Measurements from ENCODE around the gene HIPK2.

HIPK2 gene

GRCh38 chr7:139645572-139646523 lies 131.9 kb downstream of the HIPK2 start:
- no peak overlapping the region for H3K27ac ChIP-seq
- no peak overlapping the region for H3K4me3 ChIP-seq

GRCh38 chr7:139643951-139644585 lies 133.7 kb downstream of the HIPK2 start:
- H3K27ac ChIP-seq = no peak overlapping the region
- H3K4me3 ChIP-seq = no peak overlapping the region

- no peak overlapping the region for H3K4me3 ChIP-seq
- no peak overlapping the region for H3K27ac ChIP-seq
Observed at GRCh38 chr7:139642283-139642682, 135.5 kb downstream of the HIPK2 start.

GRCh38 chr7:139641337-139641992 lies 136.3 kb downstream of the HIPK2 start:
- no peak overlapping the region for H3K4me3 ChIP-seq
- H3K27ac ChIP-seq = no peak overlapping the region

GRCh38 chr7:139640681-139641080 lies 137.1 kb downstream of the HIPK2 start:
- no peak overlapping the region for H3K4me3 ChIP-seq
- no peak overlapping the region for H3K27ac ChIP-seq

- no peak overlapping the region for H3K27ac ChIP-seq
- H3K4me3 ChIP-seq = no peak overlapping the region
Observed at GRCh38 chr7:139639563-139639962, 138.2 kb downstream of the HIPK2 start.

- H3K27ac ChIP-seq = no peak overlapping the region
- no peak overlapping the region for H3K4me3 ChIP-seq
Observed at GRCh38 chr7:139635526-139636302, 142.1 kb downstream of the HIPK2 start.

- Histone ChIP-seq H3K4me3 (no peak overlapping the region), H3K27ac (no peak overlapping the region)
Observed at GRCh38 chr7:139634087-139634486, 143.7 kb downstream of the HIPK2 start.

GRCh38 chr7:139631520-139632031 lies 146.2 kb downstream of the HIPK2 start:
- Histone ChIP-seq H3K4me3 (no peak overlapping the region), H3K27ac (no peak overlapping the region)

GRCh38 chr7:139630643-139631519 lies 146.9 kb downstream of the HIPK2 start:
- no peak overlapping the region for H3K4me3 ChIP-seq
- H3K27ac ChIP-seq = no peak overlapping the region

GRCh38 chr7:139629392-139630082 lies 148.3 kb downstream of the HIPK2 start:
- Histone ChIP-seq H3K4me3 (no peak overlapping the region), H3K27ac (no peak overlapping the region)

- H3K4me3 ChIP-seq = no peak overlapping the region
- H3K27ac ChIP-seq = no peak overlapping the region
Observed at GRCh38 chr7:139627831-139628230, 150.0 kb downstream of the HIPK2 start.

- no peak overlapping the region for H3K4me3 ChIP-seq
- H3K27ac ChIP-seq = no peak overlapping the region
Observed at GRCh38 chr7:139626817-139627216, 151.0 kb downstream of the HIPK2 start.

GRCh38 chr7:139623518-139623917 lies 154.3 kb downstream of the HIPK2 start:
- Histone ChIP-seq H3K4me3 (no peak overlapping the region), H3K27ac (no peak overlapping the region)

GRCh38 chr7:139620676-139621344 lies 157.0 kb downstream of the HIPK2 start:
- Histone ChIP-seq H3K4me3 (no peak overlapping the region), H3K27ac (no peak overlapping the region)

GRCh38 chr7:139619367-139619657 lies 158.5 kb downstream of the HIPK2 start:
- H3K27ac ChIP-seq = no peak overlapping the region
- no peak overlapping the region for H3K4me3 ChIP-seq

- Histone ChIP-seq H3K27ac (no peak overlapping the region), H3K4me3 (no peak overlapping the region)
Observed at GRCh38 chr7:139618482-139619366, 159.1 kb downstream of the HIPK2 start.
